Amniotic epithelial cell (primary cell): ENCODE measurements around the gene RGL2.
A peak's percentile ranks its signal among the peaks of the same experiment; 100 is the strongest.
"Not testable (repeated sequence)": the region's sequence is repeated elsewhere in the genome, so short reads cannot be mapped to it uniquely, and the experiment has no call there.

Experiments
- DNase-seq: peaks from one replicate; pipeline ENCODE4 v3.0.0-alpha.2; 2010; ENCODE audit warnings: low read depth

Gene RGL2

GRCh38 chr6:33294086-33294823, 4.5 kb downstream of the RGL2 start:
- DNase-seq, result no peak

GRCh38 chr6:33292996-33293682, 5.6 kb downstream of the RGL2 start:
- DNase-seq, result no peak

- no peak for DNase-seq
These were observed 8.3 kb downstream of the RGL2 start for GRCh38 chr6:33290459-33290858.

GRCh38 chr6:33289784-33290315, 8.9 kb downstream of the RGL2 start:
- peak; percentile 33 for DNase-seq

GRCh38 chr6:33288921-33289783, 9.6 kb downstream of the RGL2 start, which contains the start of the genes PFDN6 and WDR46:
Gene PFDN6 (plus strand): TSS chr6:33289601. CDS start chr6:33289857, 256 bp downstream.
Gene WDR46 (minus strand): TSS chr6:33289239. CDS start chr6:33289170, 69 bp downstream.
- DNase-seq, result peak; percentile 88

GRCh38 chr6:33288141-33288920, 10.4 kb downstream of the RGL2 start:
- no peak for DNase-seq

- DNase-seq, result no peak
These were observed 11.5 kb downstream of the RGL2 start for GRCh38 chr6:33286946-33287914.

- DNase-seq, result not testable (repeated sequence)
These were observed 13.5 kb downstream of the RGL2 start for GRCh38 chr6:33285214-33285613.

- no peak for DNase-seq
These were observed 18.2 kb downstream of the RGL2 start for GRCh38 chr6:33280539-33280938.

- peak; percentile 58 for DNase-seq
These were observed 18.7 kb downstream of the RGL2 start for GRCh38 chr6:33279971-33280511.

GRCh38 chr6:33279257-33279695, 19.5 kb downstream of the RGL2 start:
- DNase-seq, result no peak

GRCh38 chr6:33278810-33279209, 19.9 kb downstream of the RGL2 start:
- no peak for DNase-seq

GRCh38 chr6:33278392-33278741, 20.4 kb downstream of the RGL2 start:
- DNase-seq, result no peak

- DNase-seq, result no peak
These were observed 20.9 kb downstream of the RGL2 start for GRCh38 chr6:33277663-33278391.

- DNase-seq, result peak; percentile 71
These were observed 21.7 kb downstream of the RGL2 start, which contains the start of gene B3GALT4 for GRCh38 chr6:33276864-33277662. Gene B3GALT4 (plus strand): TSS chr6:33277123. CDS start chr6:33277420, 297 bp downstream.

- no peak for DNase-seq
These were observed 22.2 kb downstream of the RGL2 start for GRCh38 chr6:33276581-33276863.

GRCh38 chr6:33275795-33276580, 22.8 kb downstream of the RGL2 start:
- not testable (repeated sequence) for DNase-seq
